Measurements from ENCODE around the gene DISP3.

DISP3 gene

GRCh38 chr1:11478571-11479374 lies at the start of gene DISP3:
Gene DISP3, plus strand, starts transcription at chr1:11479155. Its CDS starts 21,838 bp downstream, at chr1:11500993.
- TF ChIP-seq CTCF (IDR thresholded peaks at IDR 0.05; ENCODE audit: extremely low read depth, insufficient read depth, missing control alignments), result peak; percentile 76
- in situ Hi-C loops (cut with MboI; ENCODE audit: low pct_unique_long_range_greater_than_20kb, low sequenced_read_pairs, unreplicated experiment), result no loop called here
- peak; percentile 97 for DNase-seq (ENCODE audit: low spot score)

- in situ Hi-C loops (cut with MboI; ENCODE audit: low pct_unique_long_range_greater_than_20kb, low sequenced_read_pairs, unreplicated experiment), result no loop called here
- no peak for DNase-seq (ENCODE audit: low spot score)
- TF ChIP-seq CTCF (IDR thresholded peaks at IDR 0.05; ENCODE audit: extremely low read depth, insufficient read depth, missing control alignments), result no peak
Measured at GRCh38 chr1:11429226-11429625, 49.7 kb upstream of the DISP3 start.

GRCh38 chr1:11429935-11430334 lies 49.0 kb upstream of the DISP3 start:
- in situ Hi-C loops (cut with MboI; ENCODE audit: low pct_unique_long_range_greater_than_20kb, low sequenced_read_pairs, unreplicated experiment), result no loop called here
- DNase-seq (ENCODE audit: low spot score), result no peak
- TF ChIP-seq CTCF (IDR thresholded peaks at IDR 0.05; ENCODE audit: extremely low read depth, insufficient read depth, missing control alignments), result no peak

GRCh38 chr1:11431941-11432507 lies 46.9 kb upstream of the DISP3 start:
- in situ Hi-C loops (cut with MboI; ENCODE audit: low pct_unique_long_range_greater_than_20kb, low sequenced_read_pairs, unreplicated experiment), result no loop called here
- no peak for TF ChIP-seq CTCF (IDR thresholded peaks at IDR 0.05; ENCODE audit: extremely low read depth, insufficient read depth, missing control alignments)

GRCh38 chr1:11432526-11432925 lies 46.4 kb upstream of the DISP3 start:
- DNase-seq (ENCODE audit: low spot score), result no peak
- no peak for TF ChIP-seq CTCF (IDR thresholded peaks at IDR 0.05; ENCODE audit: extremely low read depth, insufficient read depth, missing control alignments)
- in situ Hi-C loops (cut with MboI; ENCODE audit: low pct_unique_long_range_greater_than_20kb, low sequenced_read_pairs, unreplicated experiment), result no loop called here

More at GRCh38 chr1:11431941-11432507, 46.9 kb upstream of the DISP3 start:
- no peak for DNase-seq (ENCODE audit: low spot score)

- DNase-seq (ENCODE audit: low spot score), result no peak
- no peak for TF ChIP-seq CTCF (IDR thresholded peaks at IDR 0.05; ENCODE audit: extremely low read depth, insufficient read depth, missing control alignments)
- in situ Hi-C loops (cut with MboI; ENCODE audit: low pct_unique_long_range_greater_than_20kb, low sequenced_read_pairs, unreplicated experiment), result no loop called here
Measured at GRCh38 chr1:11434501-11434900, 44.5 kb upstream of the DISP3 start.

Data from GM13977 (cell line).